ENCODE measurements around the gene DIP2C.
"Not testable (repeated sequence)": the region's sequence is repeated elsewhere in the genome, so short reads cannot be mapped to it uniquely, and the experiment has no call there.

Gene DIP2C

GRCh38 chr10:335151-335800, 354.2 kb downstream of the DIP2C start:
- no peak overlapping the region for H3K4me3 ChIP-seq (ENCODE audit: low read length in 2 of 2)
- H3K27ac ChIP-seq (ENCODE audit: low read length): no peak overlapping the region
- H3K36me3 ChIP-seq (ENCODE audit: control insufficient read depth in 2 of 2, insufficient read depth in 2 of 2, low read length in 2 of 2): peaks cover 26% of the 10 kb centered on the region in 2 donors
- H3K9ac ChIP-seq (ENCODE audit: low read length in 2 of 2): no peak overlapping the region
- H3K4me1 ChIP-seq (ENCODE audit: control insufficient read depth, insufficient read depth, low read length): peaks cover 5% of the 10 kb centered on the region
- no peaks in the 10 kb centered on the region for H3K9me3 ChIP-seq (ENCODE audit: control insufficient read depth in 2 of 2, low read length in 2 of 2)
- no peaks in the 10 kb centered on the region for H3K27me3 ChIP-seq (ENCODE audit: control insufficient read depth in 1 of 2, insufficient read depth in 2 of 2, low read length in 2 of 2)

DNA sequence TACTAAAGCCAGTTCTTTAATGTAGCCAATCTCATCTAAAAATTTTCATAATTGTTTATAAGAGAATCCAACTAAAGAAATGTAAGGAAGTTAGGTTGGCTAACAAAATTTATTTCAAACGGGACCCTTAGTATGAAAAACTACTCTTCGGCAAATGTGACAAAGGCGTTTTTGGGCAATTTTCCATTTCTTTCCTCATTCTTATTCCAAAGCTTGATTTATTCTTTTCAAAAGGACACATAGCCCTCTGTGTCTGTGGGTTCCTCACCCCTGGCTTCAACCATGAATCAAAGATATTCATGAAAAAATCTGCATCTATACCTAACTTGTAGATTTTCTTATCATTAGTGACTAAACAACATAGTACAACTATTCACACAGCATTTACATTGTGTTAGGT, 358.3 kb downstream of the DIP2C start:
- Histone ChIP-seq H3K4me3 (ENCODE audit: low read length in 2 of 2) (no peak overlapping the region), H3K27me3 (ENCODE audit: control insufficient read depth in 1 of 2, insufficient read depth in 2 of 2, low read length in 2 of 2) (no peaks in the 10 kb centered on the region), H3K36me3 (ENCODE audit: control insufficient read depth in 2 of 2, insufficient read depth in 2 of 2, low read length in 2 of 2) (peaks cover 18 to 21% of the 10 kb centered on the region in 2 donors), H3K9ac (ENCODE audit: low read length in 2 of 2) (no peak overlapping the region), H3K27ac (ENCODE audit: low read length) (no peak overlapping the region), H3K4me1 (ENCODE audit: control insufficient read depth, insufficient read depth, low read length) (peaks cover 17% of the 10 kb centered on the region), H3K9me3 (ENCODE audit: control insufficient read depth in 2 of 2, low read length in 2 of 2) (no peaks in the 10 kb centered on the region)

- Histone ChIP-seq H3K9ac (ENCODE audit: low read length in 2 of 2) (peak overlapping the region in 1 of 2 donors; percentile 51), H3K36me3 (ENCODE audit: control insufficient read depth in 2 of 2, insufficient read depth in 2 of 2, low read length in 2 of 2) (peaks cover 21 to 26% of the 10 kb centered on the region in 2 donors), H3K9me3 (ENCODE audit: control insufficient read depth in 2 of 2, low read length in 2 of 2) (no peaks in the 10 kb centered on the region), H3K4me1 (ENCODE audit: control insufficient read depth, insufficient read depth, low read length) (peaks cover 19% of the 10 kb centered on the region), H3K27me3 (ENCODE audit: control insufficient read depth in 1 of 2, insufficient read depth in 2 of 2, low read length in 2 of 2) (no peaks in the 10 kb centered on the region), H3K27ac (ENCODE audit: low read length) (peak overlapping the region; percentile 55), H3K4me3 (ENCODE audit: low read length in 2 of 2) (peak overlapping the region; percentile 15 to 59)
Observed at GRCh38 chr10:329361-330099, 359.9 kb downstream of the DIP2C start.

DNA sequence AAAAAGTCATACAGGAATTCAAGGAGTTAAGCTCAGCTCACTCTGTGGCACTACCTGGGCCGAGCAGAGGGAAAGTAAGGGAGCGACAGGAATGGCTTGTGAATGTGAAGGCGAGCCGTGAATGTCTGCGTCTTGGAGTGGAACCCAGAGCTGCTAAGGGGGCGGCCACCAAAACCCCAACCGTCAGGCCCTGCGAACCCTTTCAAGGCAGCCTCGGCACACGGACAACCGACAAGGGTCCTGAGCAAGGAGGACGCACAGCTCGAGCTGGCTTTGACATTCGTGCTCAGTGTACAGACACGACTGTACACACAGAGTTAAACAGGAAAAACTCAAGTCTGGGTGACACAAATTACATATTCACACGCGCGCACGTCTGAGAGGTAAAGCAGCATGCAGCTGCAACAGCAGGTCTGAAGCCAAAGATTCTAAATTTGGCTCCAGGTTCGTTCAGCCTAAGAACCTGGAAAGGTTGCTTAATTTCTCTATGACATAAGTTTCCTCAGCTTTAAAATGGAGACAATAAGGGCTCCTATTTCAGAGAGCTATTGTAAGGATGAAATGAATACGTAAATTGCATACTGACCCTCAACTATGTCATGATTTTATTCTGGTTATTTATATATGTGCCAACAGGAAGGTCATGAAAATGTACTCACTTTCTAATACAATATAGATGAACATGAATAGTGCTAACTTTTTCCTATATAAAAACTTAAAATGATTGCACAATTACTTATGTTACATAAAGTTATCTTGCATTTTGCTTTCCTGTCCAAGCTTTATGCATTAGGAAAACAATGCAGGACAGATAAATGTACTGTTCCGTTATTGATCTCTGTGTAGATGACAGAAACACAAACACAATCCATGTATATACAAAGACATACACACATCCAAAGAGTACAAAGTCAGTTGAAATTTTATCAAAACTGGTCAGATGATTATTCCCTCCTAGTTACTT, 361.3 kb downstream of the DIP2C start:
- H3K9ac ChIP-seq (ENCODE audit: low read length in 2 of 2): no peak overlapping the region
- H3K4me3 ChIP-seq (ENCODE audit: low read length in 2 of 2): no peak overlapping the region
- no peaks in the 10 kb centered on the region for H3K9me3 ChIP-seq (ENCODE audit: control insufficient read depth in 2 of 2, low read length in 2 of 2)
- H3K27ac ChIP-seq (ENCODE audit: low read length): no peak overlapping the region
- H3K4me1 ChIP-seq (ENCODE audit: control insufficient read depth, insufficient read depth, low read length): peaks cover 19% of the 10 kb centered on the region
- H3K27me3 ChIP-seq (ENCODE audit: control insufficient read depth in 1 of 2, insufficient read depth in 2 of 2, low read length in 2 of 2): no peaks in the 10 kb centered on the region
- peaks cover 20 to 26% of the 10 kb centered on the region in 2 donors for H3K36me3 ChIP-seq (ENCODE audit: control insufficient read depth in 2 of 2, insufficient read depth in 2 of 2, low read length in 2 of 2)

GRCh38 chr10:326894-327635, 362.4 kb downstream of the DIP2C start:
- Histone ChIP-seq H3K27me3 (ENCODE audit: control insufficient read depth in 1 of 2, insufficient read depth in 2 of 2, low read length in 2 of 2) (no peaks in the 10 kb centered on the region), H3K9ac (ENCODE audit: low read length in 2 of 2) (no peak overlapping the region), H3K4me1 (ENCODE audit: control insufficient read depth, insufficient read depth, low read length) (peaks cover 19% of the 10 kb centered on the region), H3K36me3 (ENCODE audit: control insufficient read depth in 2 of 2, insufficient read depth in 2 of 2, low read length in 2 of 2) (peaks cover 20 to 26% of the 10 kb centered on the region in 2 donors), H3K9me3 (ENCODE audit: control insufficient read depth in 2 of 2, low read length in 2 of 2) (no peaks in the 10 kb centered on the region), H3K4me3 (ENCODE audit: low read length in 2 of 2) (no peak overlapping the region), H3K27ac (ENCODE audit: low read length) (no peak overlapping the region)

GRCh38 chr10:326350-326749, 363.1 kb downstream of the DIP2C start:
- peaks cover 20 to 26% of the 10 kb centered on the region in 2 donors for H3K36me3 ChIP-seq (ENCODE audit: control insufficient read depth in 2 of 2, insufficient read depth in 2 of 2, low read length in 2 of 2)
- H3K27me3 ChIP-seq (ENCODE audit: control insufficient read depth in 1 of 2, insufficient read depth in 2 of 2, low read length in 2 of 2): no peaks in the 10 kb centered on the region
- peak overlapping the region; percentile 37 for H3K27ac ChIP-seq (ENCODE audit: low read length)
- H3K4me1 ChIP-seq (ENCODE audit: control insufficient read depth, insufficient read depth, low read length): peaks cover 19% of the 10 kb centered on the region
- H3K9me3 ChIP-seq (ENCODE audit: control insufficient read depth in 2 of 2, low read length in 2 of 2): no peaks in the 10 kb centered on the region
- H3K9ac ChIP-seq (ENCODE audit: low read length in 2 of 2): no peak overlapping the region
- H3K4me3 ChIP-seq (ENCODE audit: low read length in 2 of 2): no peak overlapping the region

DNA sequence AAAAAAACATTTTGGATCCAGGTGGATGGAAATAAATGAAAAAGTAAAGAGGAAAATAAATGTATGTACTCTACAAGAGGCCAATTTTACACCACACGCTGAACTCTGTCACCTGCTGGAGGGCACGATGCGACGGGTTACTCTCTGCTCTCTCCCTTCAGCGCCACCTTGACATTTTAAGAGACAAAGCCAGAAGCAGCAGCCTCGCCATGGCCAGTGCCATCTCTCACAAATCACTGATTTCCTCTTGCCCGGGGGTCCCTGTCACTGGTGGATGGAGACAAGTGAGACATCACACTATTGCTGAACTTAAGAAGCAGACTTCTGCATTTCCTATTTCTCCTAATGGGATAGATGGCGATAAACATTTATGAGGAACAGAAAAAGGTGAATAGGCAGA, 364.2 kb downstream of the DIP2C start:
- H3K27ac ChIP-seq (ENCODE audit: low read length): no peak overlapping the region
- H3K9me3 ChIP-seq (ENCODE audit: control insufficient read depth in 2 of 2, low read length in 2 of 2): no peaks in the 10 kb centered on the region
- no peak overlapping the region for H3K4me3 ChIP-seq (ENCODE audit: low read length in 2 of 2)
- H3K36me3 ChIP-seq (ENCODE audit: control insufficient read depth in 2 of 2, insufficient read depth in 2 of 2, low read length in 2 of 2): peaks cover 26 to 27% of the 10 kb centered on the region in 2 donors
- H3K4me1 ChIP-seq (ENCODE audit: control insufficient read depth, insufficient read depth, low read length): peaks cover 19% of the 10 kb centered on the region
- no peak overlapping the region for H3K9ac ChIP-seq (ENCODE audit: low read length in 2 of 2)
- H3K27me3 ChIP-seq (ENCODE audit: control insufficient read depth in 1 of 2, insufficient read depth in 2 of 2, low read length in 2 of 2): no peaks in the 10 kb centered on the region

- no peaks in the 10 kb centered on the region for H3K9me3 ChIP-seq (ENCODE audit: control insufficient read depth in 2 of 2, low read length in 2 of 2)
- H3K27me3 ChIP-seq (ENCODE audit: control insufficient read depth in 1 of 2, insufficient read depth in 2 of 2, low read length in 2 of 2): no peaks in the 10 kb centered on the region
- no peak overlapping the region for H3K4me3 ChIP-seq (ENCODE audit: low read length in 2 of 2)
- H3K9ac ChIP-seq (ENCODE audit: low read length in 2 of 2): no peak overlapping the region
- no peak overlapping the region for H3K27ac ChIP-seq (ENCODE audit: low read length)
- peaks cover 26 to 27% of the 10 kb centered on the region in 2 donors for H3K36me3 ChIP-seq (ENCODE audit: control insufficient read depth in 2 of 2, insufficient read depth in 2 of 2, low read length in 2 of 2)
- H3K4me1 ChIP-seq (ENCODE audit: control insufficient read depth, insufficient read depth, low read length): peaks cover 16% of the 10 kb centered on the region
Observed at GRCh38 chr10:324593-324992, 364.9 kb downstream of the DIP2C start.

DNA sequence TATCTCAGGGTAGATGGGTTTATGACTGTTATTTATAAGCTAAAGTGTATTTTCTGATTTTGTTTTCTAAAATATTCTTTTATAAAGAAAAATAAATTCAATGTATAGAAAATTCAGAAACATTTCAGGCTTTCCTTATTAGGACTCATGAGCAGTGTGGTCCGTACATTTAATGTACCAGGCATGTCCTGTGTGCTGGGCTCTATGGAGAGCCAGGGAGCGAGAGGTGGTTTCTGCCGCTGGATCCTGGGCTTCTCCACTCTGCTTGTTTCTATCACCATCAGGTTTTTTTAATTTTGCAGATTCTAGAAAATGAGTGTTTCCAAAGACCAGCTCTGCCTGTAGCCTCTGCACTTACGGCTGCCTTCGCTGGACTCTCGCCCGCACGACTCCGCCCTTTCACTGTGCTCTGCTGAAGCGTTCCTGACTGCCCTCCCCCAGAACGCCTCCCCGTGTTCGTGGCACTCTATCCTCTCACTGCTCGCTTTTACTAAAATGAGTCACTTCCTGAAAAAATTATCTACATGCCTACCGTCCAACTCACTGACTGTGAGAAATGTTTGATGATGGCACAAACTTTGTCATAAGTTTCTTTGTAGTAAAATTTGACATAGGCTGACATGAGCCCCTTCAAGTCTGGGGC, 365.7 kb downstream of the DIP2C start:
- Histone ChIP-seq H3K36me3 (ENCODE audit: control insufficient read depth in 2 of 2, insufficient read depth in 2 of 2, low read length in 2 of 2) (peaks cover 26 to 27% of the 10 kb centered on the region in 2 donors), H3K9me3 (ENCODE audit: control insufficient read depth in 2 of 2, low read length in 2 of 2) (no peaks in the 10 kb centered on the region), H3K4me1 (ENCODE audit: control insufficient read depth, insufficient read depth, low read length) (peaks cover 9% of the 10 kb centered on the region), H3K4me3 (ENCODE audit: low read length in 2 of 2) (no peak overlapping the region), H3K27ac (ENCODE audit: low read length) (no peak overlapping the region), H3K9ac (ENCODE audit: low read length in 2 of 2) (no peak overlapping the region), H3K27me3 (ENCODE audit: control insufficient read depth in 1 of 2, insufficient read depth in 2 of 2, low read length in 2 of 2) (no peaks in the 10 kb centered on the region)

GRCh38 chr10:323046-323445, 366.4 kb downstream of the DIP2C start:
- H3K27ac ChIP-seq (ENCODE audit: low read length); H3K4me1 ChIP-seq (ENCODE audit: control insufficient read depth, insufficient read depth, low read length); H3K9me3 ChIP-seq (ENCODE audit: control insufficient read depth in 2 of 2, low read length in 2 of 2); H3K4me3 ChIP-seq (ENCODE audit: low read length in 2 of 2); H3K9ac ChIP-seq (ENCODE audit: low read length in 2 of 2); H3K27me3 ChIP-seq (ENCODE audit: control insufficient read depth in 1 of 2, insufficient read depth in 2 of 2, low read length in 2 of 2): not testable (repeated sequence)
- H3K36me3 ChIP-seq (ENCODE audit: control insufficient read depth in 2 of 2, insufficient read depth in 2 of 2, low read length in 2 of 2): peaks cover 28 to 33% of the 10 kb centered on the region in 2 donors
